ENCODE data around the gene SYNE1. TPM values are rescaled to one million over a fixed set of nuclear protein-coding genes. Genes with fewer than 3 reads are reported as not detected.

The SYNE1 gene
- total and polyA plus RNA-seq, 8 donors, result 24.4 to 56.2 (median 49.2) TPM

GRCh38 chr6:152454003-152454402 lies 183.2 kb downstream of the SYNE1 start:
- no peaks in the 10 kb centered on the region for H3K9me3 ChIP-seq
- 89 to 91% methylated on average over 3 of the region's 3 CpGs for WGBS, 2 donors
- H3K27ac ChIP-seq, result no peak overlapping the region
- ATAC-seq, result no peak
- no peaks in the 10 kb centered on the region for H3K36me3 ChIP-seq
- no peaks in the 10 kb centered on the region for H3K27me3 ChIP-seq
- H3K4me1 ChIP-seq, result peaks cover 0 to 3% (median 2%) of the 10 kb centered on the region in 3 donors
- TF ChIP-seq, protein P1, sequence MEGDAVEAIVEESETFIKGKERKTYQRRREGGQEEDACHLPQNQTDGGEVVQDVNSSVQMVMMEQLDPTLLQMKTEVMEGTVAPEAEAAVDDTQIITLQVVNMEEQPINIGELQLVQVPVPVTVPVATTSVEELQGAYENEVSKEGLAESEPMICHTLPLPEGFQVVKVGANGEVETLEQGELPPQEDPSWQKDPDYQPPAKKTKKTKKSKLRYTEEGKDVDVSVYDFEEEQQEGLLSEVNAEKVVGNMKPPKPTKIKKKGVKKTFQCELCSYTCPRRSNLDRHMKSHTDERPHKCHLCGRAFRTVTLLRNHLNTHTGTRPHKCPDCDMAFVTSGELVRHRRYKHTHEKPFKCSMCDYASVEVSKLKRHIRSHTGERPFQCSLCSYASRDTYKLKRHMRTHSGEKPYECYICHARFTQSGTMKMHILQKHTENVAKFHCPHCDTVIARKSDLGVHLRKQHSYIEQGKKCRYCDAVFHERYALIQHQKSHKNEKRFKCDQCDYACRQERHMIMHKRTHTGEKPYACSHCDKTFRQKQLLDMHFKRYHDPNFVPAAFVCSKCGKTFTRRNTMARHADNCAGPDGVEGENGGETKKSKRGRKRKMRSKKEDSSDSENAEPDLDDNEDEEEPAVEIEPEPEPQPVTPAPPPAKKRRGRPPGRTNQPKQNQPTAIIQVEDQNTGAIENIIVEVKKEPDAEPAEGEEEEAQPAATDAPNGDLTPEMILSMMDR (IDR thresholded peaks at IDR 0.05), result no peak
- H3K4me3 ChIP-seq, result no peak overlapping the region
- DNase-seq, result no peak
- FAIRE-seq, result no peak
- intact Hi-C loops (cut with DNase I), result no loop called here

DNA sequence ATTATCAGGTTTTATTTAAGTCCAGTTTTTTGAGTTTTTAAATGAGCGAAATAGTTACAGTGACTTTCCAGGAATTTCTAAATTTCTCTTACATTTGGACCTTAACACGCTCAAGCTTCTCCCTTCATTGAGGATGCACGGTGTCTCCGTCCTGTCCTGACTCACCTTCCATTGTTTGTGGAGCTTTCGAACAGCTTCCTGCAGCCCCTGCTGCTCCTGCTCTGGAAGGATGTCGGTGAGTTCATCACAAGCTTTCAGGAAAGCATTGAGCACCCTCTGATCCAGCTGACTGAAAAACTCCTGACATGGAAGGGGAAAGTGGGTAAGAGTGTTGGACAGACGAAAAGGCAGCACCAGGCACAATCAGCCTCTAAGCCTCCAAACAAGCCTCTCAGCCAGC lies 183.7 kb downstream of the SYNE1 start:
- intact Hi-C loops (cut with DNase I), result no loop called here
- no peak overlapping the region for H3K4me3 ChIP-seq
- ATAC-seq, result no peak
- no peaks in the 10 kb centered on the region for H3K9me3 ChIP-seq
- TF ChIP-seq, protein P1 (IDR thresholded peaks at IDR 0.05), result no peak
- no peaks in the 10 kb centered on the region for H3K27me3 ChIP-seq
- DNase-seq, result no peak
- no peak overlapping the region for H3K27ac ChIP-seq
- WGBS, 2 donors, result 69 to 74% methylated on average over 7 of the region's 7 CpGs
- H3K4me1 ChIP-seq, result peaks cover 0 to 3% (median 0%) of the 10 kb centered on the region in 3 donors
- no peak for FAIRE-seq
- H3K36me3 ChIP-seq, result no peaks in the 10 kb centered on the region

- no peak for FAIRE-seq
- WGBS, 2 donors, result 89 to 95% methylated on average over 7 of the region's 7 CpGs
- no peaks in the 10 kb centered on the region for H3K36me3 ChIP-seq
- H3K27me3 ChIP-seq, result no peaks in the 10 kb centered on the region
- H3K4me3 ChIP-seq, result no peak overlapping the region
- H3K27ac ChIP-seq, result no peak overlapping the region
- no peak for ATAC-seq
- intact Hi-C loops (cut with DNase I), result no loop called here
- no peaks in the 10 kb centered on the region for H3K4me1 ChIP-seq
- H3K9me3 ChIP-seq, result no peaks in the 10 kb centered on the region
- TF ChIP-seq, protein P1 (IDR thresholded peaks at IDR 0.05), result no peak
- DNase-seq, result no peak
Observed at GRCh38 chr6:152452639-152453038, 184.5 kb downstream of the SYNE1 start.

- DNase-seq (no peak), FAIRE-seq (no peak), ATAC-seq (no peak)
- H3K4me3 ChIP-seq, result no peak overlapping the region
- intact Hi-C loops (cut with DNase I), result no loop called here
- H3K27me3 ChIP-seq, result no peaks in the 10 kb centered on the region
- TF ChIP-seq, protein P1 (IDR thresholded peaks at IDR 0.05), result no peak
- H3K4me1 ChIP-seq, result no peaks in the 10 kb centered on the region
- H3K9me3 ChIP-seq, result no peaks in the 10 kb centered on the region
- no peaks in the 10 kb centered on the region for H3K36me3 ChIP-seq
- no peak overlapping the region for H3K27ac ChIP-seq
- 70 to 74% methylated on average over 4 of the region's 4 CpGs for WGBS, 2 donors
Observed at GRCh38 chr6:152450519-152450918, 186.6 kb downstream of the SYNE1 start.

DNA sequence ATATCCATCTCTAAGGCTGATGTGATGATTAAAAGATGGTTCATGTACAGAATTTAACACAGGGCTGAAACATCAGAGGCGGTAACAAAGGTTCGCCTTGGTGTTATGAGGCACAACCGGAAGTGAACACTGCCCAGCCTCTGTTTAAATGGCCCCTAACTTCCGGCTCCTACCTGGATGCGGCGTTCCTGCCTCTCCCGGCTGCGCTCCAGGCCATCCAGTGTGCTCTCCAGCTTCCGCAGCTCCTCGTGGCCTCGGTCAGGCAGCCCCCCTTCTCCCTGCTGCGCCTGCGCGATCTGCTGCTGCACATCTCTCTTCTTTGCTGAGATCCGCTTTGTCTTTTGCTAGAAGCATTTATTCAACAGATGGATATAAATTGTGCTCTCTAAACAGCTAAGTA lies 195.3 kb downstream of the SYNE1 start:
- no peak overlapping the region for H3K27ac ChIP-seq
- H3K4me1 ChIP-seq, result peaks cover 0 to 3% (median 0%) of the 10 kb centered on the region in 3 donors
- H3K27me3 ChIP-seq, result no peaks in the 10 kb centered on the region
- intact Hi-C loops (cut with DNase I), result no loop called here
- no peak for FAIRE-seq
- H3K4me3 ChIP-seq, result no peak overlapping the region
- H3K9me3 ChIP-seq, result no peaks in the 10 kb centered on the region
- ATAC-seq, result no peak
- 84 to 92% methylated on average over 15 of the region's 15 CpGs for WGBS, 2 donors
- no peaks in the 10 kb centered on the region for H3K36me3 ChIP-seq
- no peak for DNase-seq
- TF ChIP-seq, protein P1 (IDR thresholded peaks at IDR 0.05), result no peak
